Measurements from ENCODE around the gene SIN3B. TPM values are rescaled to one million over a fixed set of nuclear protein-coding genes. Genes with fewer than 3 reads are reported as not detected.

SIN3B gene
- total RNA-seq, 6 donors from 2014 or later = 38.2 to 385 (median 63.5) TPM

DNA sequence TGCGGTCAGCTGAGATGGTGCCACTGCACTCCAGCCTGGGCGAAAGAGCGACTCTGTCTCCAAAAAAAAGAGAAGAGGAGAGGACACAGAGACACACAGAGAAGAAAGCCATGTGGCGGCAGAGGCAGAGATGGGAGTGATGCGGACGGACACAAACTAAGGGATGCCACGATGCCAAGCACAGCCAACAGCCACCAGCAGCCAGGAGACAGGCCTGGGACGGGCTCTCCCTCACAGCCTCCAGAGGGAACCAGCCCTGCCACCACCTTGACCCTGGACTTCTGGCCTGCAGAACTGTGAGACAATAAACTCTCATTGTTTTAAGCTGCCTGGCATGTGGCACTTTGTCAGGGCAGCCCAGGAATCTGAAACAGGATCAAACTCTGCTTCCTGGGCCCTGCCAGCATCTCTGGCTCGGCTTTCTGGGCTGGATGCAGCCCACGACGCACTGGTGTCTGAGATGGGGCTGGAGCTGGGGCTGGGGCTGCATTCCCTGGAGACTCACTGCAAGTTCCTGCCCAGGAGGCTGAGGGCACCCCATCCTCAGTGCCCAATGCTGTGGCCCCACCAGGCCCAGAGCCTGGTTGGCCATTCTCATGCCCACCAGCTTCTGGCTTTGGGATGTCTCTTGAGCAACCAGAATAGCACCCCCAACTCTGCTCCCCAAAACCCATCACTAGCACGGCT is 62.6 kb downstream of the SIN3B start:
- peak overlapping the region in 3 of 4 donors; percentile 67 to 96 (median 91) for H3K27ac ChIP-seq
- TF ChIP-seq EP300 (IDR thresholded peaks at IDR 0.05) (no peak), POLR2AphosphoS5 (IDR thresholded peaks at IDR 0.05) (no peak), POLR2A (IDR thresholded peaks at IDR 0.05) (no peak)
- TF ChIP-seq, protein P1, sequence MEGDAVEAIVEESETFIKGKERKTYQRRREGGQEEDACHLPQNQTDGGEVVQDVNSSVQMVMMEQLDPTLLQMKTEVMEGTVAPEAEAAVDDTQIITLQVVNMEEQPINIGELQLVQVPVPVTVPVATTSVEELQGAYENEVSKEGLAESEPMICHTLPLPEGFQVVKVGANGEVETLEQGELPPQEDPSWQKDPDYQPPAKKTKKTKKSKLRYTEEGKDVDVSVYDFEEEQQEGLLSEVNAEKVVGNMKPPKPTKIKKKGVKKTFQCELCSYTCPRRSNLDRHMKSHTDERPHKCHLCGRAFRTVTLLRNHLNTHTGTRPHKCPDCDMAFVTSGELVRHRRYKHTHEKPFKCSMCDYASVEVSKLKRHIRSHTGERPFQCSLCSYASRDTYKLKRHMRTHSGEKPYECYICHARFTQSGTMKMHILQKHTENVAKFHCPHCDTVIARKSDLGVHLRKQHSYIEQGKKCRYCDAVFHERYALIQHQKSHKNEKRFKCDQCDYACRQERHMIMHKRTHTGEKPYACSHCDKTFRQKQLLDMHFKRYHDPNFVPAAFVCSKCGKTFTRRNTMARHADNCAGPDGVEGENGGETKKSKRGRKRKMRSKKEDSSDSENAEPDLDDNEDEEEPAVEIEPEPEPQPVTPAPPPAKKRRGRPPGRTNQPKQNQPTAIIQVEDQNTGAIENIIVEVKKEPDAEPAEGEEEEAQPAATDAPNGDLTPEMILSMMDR (IDR thresholded peaks at IDR 0.05) = no peak
- H3K27me3 ChIP-seq = no peaks in the 10 kb centered on the region
- ATAC-seq (ENCODE audit: low FRiP score in 2 of 2) (no peak), DNase-seq (no peak)
- no peak overlapping the region for H3K4me3 ChIP-seq
- peaks cover 21 to 76% (median 44%) of the 10 kb centered on the region in 4 donors for H3K4me1 ChIP-seq
- H3K9me3 ChIP-seq = no peaks in the 10 kb centered on the region
- 85 to 97% methylated on average over 9 to 12 of the region's 12 CpGs for whole genome bisulfite sequencing, 2 donors
- H3K36me3 ChIP-seq = peaks cover 0 to 17% (median 0%) of the 10 kb centered on the region in 4 donors

DNA sequence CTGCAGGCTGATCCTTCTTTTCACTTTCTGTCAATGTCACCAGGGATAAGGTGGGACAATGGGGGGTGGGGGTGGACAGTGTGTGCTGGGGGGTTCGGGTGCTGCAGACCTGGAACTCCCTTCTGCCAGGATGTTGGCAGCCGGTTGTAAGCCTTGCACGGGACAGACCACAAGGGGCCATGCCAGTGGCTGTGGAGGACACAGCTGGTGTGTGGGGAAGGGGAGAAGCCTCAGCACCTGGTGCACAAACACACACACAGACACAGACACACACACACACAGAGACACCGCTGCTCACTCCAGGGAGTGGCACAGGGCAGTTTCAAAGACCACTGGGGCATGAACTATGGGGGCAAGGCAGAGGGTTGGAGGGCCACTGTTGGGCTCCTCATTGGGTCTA is 63.2 kb downstream of the SIN3B start:
- Histone ChIP-seq H3K9me3 (no peaks in the 10 kb centered on the region), H3K27me3 (no peaks in the 10 kb centered on the region), H3K36me3 (peaks cover 0 to 17% (median 0%) of the 10 kb centered on the region in 4 donors), H3K4me1 (peaks cover 15 to 70% (median 39%) of the 10 kb centered on the region in 4 donors), H3K4me3 (no peak overlapping the region), H3K27ac (peak overlapping the region in 3 of 4 donors; percentile 67 to 96 (median 91))
- ATAC-seq (ENCODE audit: low FRiP score in 2 of 2) (no peak), DNase-seq (no peak)
- WGBS, 2 donors = 60 to 62% methylated on average over 3 of the region's 4 CpGs
- TF ChIP-seq POLR2AphosphoS5 (IDR thresholded peaks at IDR 0.05) = peak in 1 of 2 donors; percentile 12
- no peak for TF ChIP-seq POLR2A (IDR thresholded peaks at IDR 0.05)

DNA sequence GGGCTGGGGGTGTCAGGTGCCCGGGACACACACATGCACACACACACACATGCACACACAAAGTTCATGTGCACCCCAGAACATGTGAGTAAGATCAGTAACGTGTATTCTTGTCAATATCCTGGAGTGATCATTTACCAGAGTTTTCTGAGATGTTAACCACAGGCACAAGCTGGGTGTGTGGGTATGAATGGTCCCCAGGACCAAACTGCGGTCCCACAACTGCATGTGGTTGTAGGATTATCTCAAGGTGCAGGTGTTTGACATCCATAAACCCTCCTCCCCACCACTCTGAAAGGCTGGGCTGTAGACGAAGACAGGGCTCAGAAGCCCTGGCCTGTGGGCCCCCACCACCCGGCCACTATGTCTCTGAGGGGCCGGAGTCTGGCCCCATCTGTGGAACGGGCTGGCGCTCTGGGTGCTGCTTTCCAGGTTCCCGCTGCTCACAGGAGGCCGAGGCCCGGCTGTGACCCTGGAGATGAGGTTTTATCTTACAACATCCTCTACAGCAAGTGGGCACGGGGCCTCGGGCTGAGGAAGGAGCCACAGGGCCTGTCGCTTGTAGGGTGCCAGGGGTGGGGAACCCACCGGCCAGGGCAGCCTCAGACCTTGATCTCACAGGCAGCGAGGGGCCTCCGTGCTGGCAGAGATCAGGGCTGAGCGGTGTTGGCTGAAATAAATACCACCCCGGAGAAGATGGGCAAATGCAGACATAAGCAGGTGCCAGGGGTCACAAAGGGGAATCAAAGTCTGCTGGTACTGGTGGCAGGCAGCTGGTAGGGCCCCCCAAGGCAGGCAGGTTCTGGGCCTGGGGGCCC is 63.9 kb downstream of the SIN3B start:
- H3K27me3 ChIP-seq = no peaks in the 10 kb centered on the region
- peaks cover 12 to 64% (median 35%) of the 10 kb centered on the region in 4 donors for H3K4me1 ChIP-seq
- peak overlapping the region; percentile 53 to 96 (median 79) for H3K27ac ChIP-seq
- 67 to 83% methylated on average over 11 to 19 of the region's 19 CpGs for WGBS, 2 donors
- peaks cover 0 to 17% (median 0%) of the 10 kb centered on the region in 4 donors for H3K36me3 ChIP-seq
- no peaks in the 10 kb centered on the region for H3K9me3 ChIP-seq
- ATAC-seq (ENCODE audit: low FRiP score in 2 of 2) = no peak
- peak in 1 of 2 donors; percentile 17 for TF ChIP-seq POLR2AphosphoS5 (IDR thresholded peaks at IDR 0.05)
- TF ChIP-seq EP300 (IDR thresholded peaks at IDR 0.05) = no peak
- H3K4me3 ChIP-seq = no peak overlapping the region
- peak in 1 of 2 donors; percentile 66 for DNase-seq

DNA sequence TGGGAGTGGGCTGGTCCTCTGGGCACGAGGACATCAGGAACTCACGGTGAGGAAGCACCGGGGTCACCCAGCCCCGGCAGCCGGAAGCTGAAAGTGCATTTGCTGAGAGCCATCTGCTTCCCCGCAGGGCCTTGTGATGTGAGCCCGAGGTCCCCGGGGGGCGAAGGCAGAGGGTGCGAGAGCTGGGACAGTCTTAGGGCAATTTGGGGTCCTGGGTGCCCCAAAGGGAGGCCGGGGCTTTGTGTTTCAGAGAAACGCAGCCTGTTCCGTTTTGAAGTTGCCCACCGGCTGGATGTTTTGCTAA is 64.4 kb downstream of the SIN3B start:
- H3K27me3 ChIP-seq = no peaks in the 10 kb centered on the region
- no peak overlapping the region for H3K4me3 ChIP-seq
- ATAC-seq (ENCODE audit: low FRiP score in 2 of 2) = no peak
- H3K36me3 ChIP-seq = peaks cover 0 to 17% (median 0%) of the 10 kb centered on the region in 4 donors
- DNase-seq = peak in 1 of 2 donors; percentile 74
- TF ChIP-seq, protein P1 (IDR thresholded peaks at IDR 0.05) = no peak
- no peak for TF ChIP-seq POLR2A (IDR thresholded peaks at IDR 0.05)
- TF ChIP-seq EP300 (IDR thresholded peaks at IDR 0.05) = peak in 1 of 4 donors; percentile 21
- TF ChIP-seq POLR2AphosphoS5 (IDR thresholded peaks at IDR 0.05) = peak in 1 of 2 donors; percentile 32
- H3K27ac ChIP-seq = peak overlapping the region; percentile 53 to 96 (median 79)
- no peaks in the 10 kb centered on the region for H3K9me3 ChIP-seq
- peaks cover 8 to 59% (median 30%) of the 10 kb centered on the region in 4 donors for H3K4me1 ChIP-seq
- 32 to 44% methylated on average over 12 to 14 of the region's 14 CpGs for WGBS, 2 donors

DNA sequence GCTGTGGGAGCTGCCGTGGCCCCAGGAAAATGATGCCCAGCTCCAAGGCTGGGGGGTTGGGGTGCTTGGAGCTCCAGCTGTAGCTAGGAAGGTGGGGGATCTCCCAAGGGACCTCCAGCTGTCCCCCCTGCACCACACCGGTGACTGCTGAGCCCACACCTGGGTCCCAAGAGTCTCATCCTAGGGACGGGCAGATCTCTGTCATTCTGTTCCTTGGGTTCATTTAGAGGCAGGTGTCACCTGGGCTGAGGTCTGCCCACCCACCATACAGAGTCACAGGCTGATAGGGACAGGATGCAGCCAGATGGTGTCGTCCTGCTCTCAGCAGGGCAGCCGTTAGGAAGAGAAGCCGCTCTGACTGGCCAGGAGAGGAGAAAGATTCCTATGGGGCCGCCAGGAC is 64.9 kb downstream of the SIN3B start:
- no peaks in the 10 kb centered on the region for H3K27me3 ChIP-seq
- no peaks in the 10 kb centered on the region for H3K9me3 ChIP-seq
- DNase-seq = no peak
- H3K4me1 ChIP-seq = peaks cover 4 to 55% (median 26%) of the 10 kb centered on the region in 4 donors
- H3K27ac ChIP-seq = peak overlapping the region; percentile 53 to 96 (median 79)
- WGBS, 2 donors = 79 to 100% methylated on average over 2 to 7 of the region's 7 CpGs
- TF ChIP-seq, protein P1 (IDR thresholded peaks at IDR 0.05) = no peak
- TF ChIP-seq POLR2A (IDR thresholded peaks at IDR 0.05) (no peak), EP300 (IDR thresholded peaks at IDR 0.05) (no peak), POLR2AphosphoS5 (IDR thresholded peaks at IDR 0.05) (no peak)
- H3K36me3 ChIP-seq = peaks cover 0 to 17% (median 0%) of the 10 kb centered on the region in 4 donors
- H3K4me3 ChIP-seq = no peak overlapping the region
- ATAC-seq (ENCODE audit: low FRiP score in 2 of 2) = no peak
